ENCODE measurements around the gene CADM1.

GRCh38 chr11:115159207-115159606 lies 345.0 kb downstream of the CADM1 start:
- TF ChIP-seq, protein P1, sequence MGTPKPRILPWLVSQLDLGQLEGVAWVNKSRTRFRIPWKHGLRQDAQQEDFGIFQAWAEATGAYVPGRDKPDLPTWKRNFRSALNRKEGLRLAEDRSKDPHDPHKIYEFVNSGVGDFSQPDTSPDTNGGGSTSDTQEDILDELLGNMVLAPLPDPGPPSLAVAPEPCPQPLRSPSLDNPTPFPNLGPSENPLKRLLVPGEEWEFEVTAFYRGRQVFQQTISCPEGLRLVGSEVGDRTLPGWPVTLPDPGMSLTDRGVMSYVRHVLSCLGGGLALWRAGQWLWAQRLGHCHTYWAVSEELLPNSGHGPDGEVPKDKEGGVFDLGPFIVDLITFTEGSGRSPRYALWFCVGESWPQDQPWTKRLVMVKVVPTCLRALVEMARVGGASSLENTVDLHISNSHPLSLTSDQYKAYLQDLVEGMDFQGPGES (IDR thresholded peaks at IDR 0.05): no peak
- TF ChIP-seq MAX (IDR thresholded peaks at IDR 0.05; ENCODE audit: low read depth, low read length): no peak
- TF ChIP-seq EZH2 (IDR thresholded peaks at IDR 0.05; ENCODE audit: borderline replicate concordance, control insufficient read depth, low read depth, low read length): no peak
